SK-N-SH treated with all-trans-retinoic acid at 6 μM for 48 hours (cell line): ENCODE measurements around the gene FAM227B.

ENCODE experiments used
- ATAC-seq: fragments of 200-7000 bp; cut with Tn5 transposase; 3 replicates; pipeline ENCODE4 v1.9.1; 2020; ENCODE audit warnings: mild to moderate bottlenecking, moderate library complexity
- ARNTL ChIP-seq: fragments of 450-650 bp; formaldehyde crosslinking; IDR thresholded peaks from 2 replicates; pipeline ENCODE4 v1.5.0; 2020; ENCODE audit warnings: low read depth, mild to moderate bottlenecking, moderate library complexity, borderline replicate concordance
- BACH2 ChIP-seq: fragments of 250-450 bp; sonication (Bioruptor Pico); IDR thresholded peaks from 2 replicates; pipeline ENCODE4 v1.9.0; 2021; ENCODE audit warnings: mild to moderate bottlenecking, borderline replicate concordance
- CSDC2 ChIP-seq: fragments of 250-450 bp; sonication (Bioruptor Pico); IDR thresholded peaks from 2 replicates; pipeline ENCODE4 v1.5.0; 2020; ENCODE audit warnings: mild to moderate bottlenecking, moderate library complexity
- CSRNP3 ChIP-seq: fragments of 250-450 bp; sonication (Bioruptor Pico); IDR thresholded peaks from 2 replicates; pipeline ENCODE4 v1.5.1; 2021; ENCODE audit warnings: mild to moderate bottlenecking, moderate library complexity
- ESRRG ChIP-seq: fragments of 250-450 bp; sonication (Bioruptor Pico); IDR thresholded peaks from 2 replicates; pipeline ENCODE4 v1.6.1; 2021; ENCODE audit warnings: mild to moderate bottlenecking
- GLIS3 ChIP-seq: fragments of 250-450 bp; sonication (Bioruptor Pico); IDR thresholded peaks from 2 replicates; pipeline ENCODE4 v1.5.0; 2020; ENCODE audit warnings: mild to moderate bottlenecking, moderate library complexity
- ISL1 ChIP-seq: fragments of 250-450 bp; sonication (Bioruptor Pico); IDR thresholded peaks from 2 replicates; pipeline ENCODE4 v2.1.2; 2022; ENCODE audit warnings: mild to moderate bottlenecking, moderate library complexity
- OSR1 ChIP-seq: fragments of 250-450 bp; sonication (Bioruptor Pico); IDR thresholded peaks from 2 replicates; pipeline ENCODE4 v1.8.0; 2022; ENCODE audit warnings: moderate library complexity, mild to moderate bottlenecking, inconsistent platforms
- PATZ1 ChIP-seq: fragments of 250-450 bp; sonication (Bioruptor Pico); IDR thresholded peaks from 2 replicates; pipeline ENCODE4 v1.8.0; 2020; ENCODE audit warnings: mild to moderate bottlenecking, moderate library complexity, borderline replicate concordance
- POU6F1 ChIP-seq: fragments of 250-450 bp; sonication (Bioruptor Pico); IDR thresholded peaks from 2 replicates; pipeline ENCODE4 v1.8.0; 2021; ENCODE audit warnings: low read depth, mild to moderate bottlenecking, moderate library complexity, borderline replicate concordance
- PPARA ChIP-seq: fragments of 250-450 bp; sonication (Bioruptor Pico); IDR thresholded peaks from 2 replicates; pipeline ENCODE4 v1.5.0; 2020; ENCODE audit warnings: mild to moderate bottlenecking, borderline replicate concordance
- RARB ChIP-seq: fragments of 250-450 bp; sonication (Bioruptor Pico); IDR thresholded peaks from 2 replicates; pipeline ENCODE4 v1.8.0; 2021; ENCODE audit warnings: mild to moderate bottlenecking, moderate library complexity
- SNAI2 ChIP-seq: fragments of 250-450 bp; sonication (Bioruptor Pico); IDR thresholded peaks from 2 replicates; pipeline ENCODE4 v1.5.0; 2020; ENCODE audit warnings: mild to moderate bottlenecking, moderate library complexity
- TCF4 ChIP-seq: fragments of 250-450 bp; sonication (Bioruptor Pico); IDR thresholded peaks from 2 replicates; pipeline ENCODE4 v1.8.0; 2021; ENCODE audit warnings: mild to moderate bottlenecking, moderate library complexity, borderline replicate concordance
- TOX ChIP-seq: fragments of 250-450 bp; sonication (Bioruptor Pico); IDR thresholded peaks from 2 replicates; pipeline ENCODE4 v1.8.0; 2021; ENCODE audit warnings: mild to moderate bottlenecking, moderate library complexity, borderline replicate concordance
- ZC3H10 ChIP-seq: fragments of 250-450 bp; sonication (Bioruptor Pico); IDR thresholded peaks from 2 replicates; pipeline ENCODE4 v1.5.1; 2021; ENCODE audit warnings: mild to moderate bottlenecking, moderate library complexity
- ZFP3 ChIP-seq: fragments of 250-450 bp; sonication (Bioruptor Pico); IDR thresholded peaks from 2 replicates; pipeline ENCODE4 v1.5.0; 2020; ENCODE audit warnings: mild to moderate bottlenecking, moderate library complexity
- ZFP30 ChIP-seq: fragments of 450-650 bp; formaldehyde crosslinking; IDR thresholded peaks from 2 replicates; pipeline ENCODE4 v1.5.0; 2022; ENCODE audit warnings: mild to moderate bottlenecking, moderate library complexity
- ZNF565 ChIP-seq: fragments of 450-650 bp; formaldehyde crosslinking; conservative IDR thresholded peaks from 2 replicates; pipeline ENCODE4 v1.5.0; 2020; ENCODE audit warnings: low read depth, mild to moderate bottlenecking, moderate library complexity
- ZNF70 ChIP-seq: fragments of 450-650 bp; formaldehyde crosslinking; IDR thresholded peaks from 2 replicates; pipeline ENCODE4 v1.5.0; 2020; ENCODE audit warnings: mild to moderate bottlenecking, moderate library complexity
- ZNF8 ChIP-seq: fragments of 450-650 bp; formaldehyde crosslinking; IDR thresholded peaks from 2 replicates; pipeline ENCODE4 v1.5.0; 2020; ENCODE audit warnings: mild to moderate bottlenecking, moderate library complexity
- TF ChIP-seq, protein P1 (sequence below): fragments of 250-450 bp; sonication (Bioruptor Pico); IDR thresholded peaks from 2 replicates; pipeline ENCODE4 v1.5.0; 2020; ENCODE audit warnings: mild to moderate bottlenecking, moderate library complexity
- TF ChIP-seq, protein P2 (sequence below): fragments of 250-450 bp; sonication (Bioruptor Pico); IDR thresholded peaks from 2 replicates; pipeline ENCODE4 v1.5.1; 2020; ENCODE audit warnings: low read depth, mild to moderate bottlenecking, moderate library complexity

Gene FAM227B

DNA sequence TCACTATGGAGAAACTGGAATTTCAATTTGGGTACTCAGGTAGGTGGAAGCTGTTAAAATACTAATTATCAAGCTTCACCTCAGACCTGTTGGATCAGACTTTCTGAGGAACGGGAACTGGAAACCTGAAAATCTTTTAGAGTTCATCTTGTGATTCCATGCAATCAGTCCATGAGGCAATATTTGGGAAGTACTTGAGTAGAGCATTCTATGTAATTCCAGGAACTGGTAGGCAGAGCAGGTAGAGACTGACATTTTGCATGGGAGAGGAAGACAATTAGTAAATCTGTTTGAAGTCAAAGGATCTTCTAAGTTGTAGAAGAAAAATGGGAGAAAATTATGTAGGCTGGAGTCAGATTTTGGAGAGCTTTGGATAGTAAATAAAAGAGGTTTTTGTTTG, 154.5 kb downstream of the FAM227B start (continued):
- TF ChIP-seq, protein P1, sequence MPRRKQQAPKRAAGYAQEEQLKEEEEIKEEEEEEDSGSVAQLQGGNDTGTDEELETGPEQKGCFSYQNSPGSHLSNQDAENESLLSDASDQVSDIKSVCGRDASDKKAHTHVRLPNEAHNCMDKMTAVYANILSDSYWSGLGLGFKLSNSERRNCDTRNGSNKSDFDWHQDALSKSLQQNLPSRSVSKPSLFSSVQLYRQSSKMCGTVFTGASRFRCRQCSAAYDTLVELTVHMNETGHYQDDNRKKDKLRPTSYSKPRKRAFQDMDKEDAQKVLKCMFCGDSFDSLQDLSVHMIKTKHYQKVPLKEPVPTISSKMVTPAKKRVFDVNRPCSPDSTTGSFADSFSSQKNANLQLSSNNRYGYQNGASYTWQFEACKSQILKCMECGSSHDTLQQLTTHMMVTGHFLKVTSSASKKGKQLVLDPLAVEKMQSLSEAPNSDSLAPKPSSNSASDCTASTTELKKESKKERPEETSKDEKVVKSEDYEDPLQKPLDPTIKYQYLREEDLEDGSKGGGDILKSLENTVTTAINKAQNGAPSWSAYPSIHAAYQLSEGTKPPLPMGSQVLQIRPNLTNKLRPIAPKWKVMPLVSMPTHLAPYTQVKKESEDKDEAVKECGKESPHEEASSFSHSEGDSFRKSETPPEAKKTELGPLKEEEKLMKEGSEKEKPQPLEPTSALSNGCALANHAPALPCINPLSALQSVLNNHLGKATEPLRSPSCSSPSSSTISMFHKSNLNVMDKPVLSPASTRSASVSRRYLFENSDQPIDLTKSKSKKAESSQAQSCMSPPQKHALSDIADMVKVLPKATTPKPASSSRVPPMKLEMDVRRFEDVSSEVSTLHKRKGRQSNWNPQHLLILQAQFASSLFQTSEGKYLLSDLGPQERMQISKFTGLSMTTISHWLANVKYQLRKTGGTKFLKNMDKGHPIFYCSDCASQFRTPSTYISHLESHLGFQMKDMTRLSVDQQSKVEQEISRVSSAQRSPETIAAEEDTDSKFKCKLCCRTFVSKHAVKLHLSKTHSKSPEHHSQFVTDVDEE (CRISPR knock-in tag) = no peak
- TF ChIP-seq TOX (CRISPR knock-in tag) (no peak), SNAI2 (CRISPR knock-in tag) (no peak), ZC3H10 (CRISPR knock-in tag) (no peak), ZFP30 (CRISPR knock-in tag) (no peak), ZNF8 (no peak), ZFP3 (CRISPR knock-in tag) (no peak), CSDC2 (no peak), BACH2 (CRISPR knock-in tag) (no peak)

- no peak for ATAC-seq
- TF ChIP-seq ZNF8 (no peak), ARNTL (CRISPR knock-in tag) (0 out of 2 replicates have a peak, but pooled peaks have one; percentile 36), GLIS3 (CRISPR knock-in tag) (peak; percentile 87; the same call in 1 of the 2 replicates), ZFP30 (CRISPR knock-in tag) (no peak), PATZ1 (CRISPR knock-in tag) (no peak), ZFP3 (CRISPR knock-in tag) (no peak), ZNF70 (0 out of 2 replicates have a peak, but pooled peaks have one; percentile 35), RARB (CRISPR knock-in tag) (no peak), PPARA (CRISPR knock-in tag) (no peak), OSR1 (CRISPR knock-in tag) (no peak), SNAI2 (CRISPR knock-in tag) (peak; percentile 69; the same call in 1 of the 2 replicates), ISL1 (peak; percentile 78), ZC3H10 (CRISPR knock-in tag) (no peak), TCF4 (CRISPR knock-in tag) (peak; percentile 100), CSDC2 (no peak), BACH2 (CRISPR knock-in tag) (no peak), POU6F1 (no peak), CSRNP3 (peak; percentile 94), ESRRG (CRISPR knock-in tag) (0 out of 2 replicates have a peak, but pooled peaks have one; percentile 41), TOX (CRISPR knock-in tag) (no peak), ZNF565 (CRISPR knock-in tag) (no peak)
- TF ChIP-seq, protein P1 (CRISPR knock-in tag) = peak; percentile 100
- TF ChIP-seq, protein P2, sequence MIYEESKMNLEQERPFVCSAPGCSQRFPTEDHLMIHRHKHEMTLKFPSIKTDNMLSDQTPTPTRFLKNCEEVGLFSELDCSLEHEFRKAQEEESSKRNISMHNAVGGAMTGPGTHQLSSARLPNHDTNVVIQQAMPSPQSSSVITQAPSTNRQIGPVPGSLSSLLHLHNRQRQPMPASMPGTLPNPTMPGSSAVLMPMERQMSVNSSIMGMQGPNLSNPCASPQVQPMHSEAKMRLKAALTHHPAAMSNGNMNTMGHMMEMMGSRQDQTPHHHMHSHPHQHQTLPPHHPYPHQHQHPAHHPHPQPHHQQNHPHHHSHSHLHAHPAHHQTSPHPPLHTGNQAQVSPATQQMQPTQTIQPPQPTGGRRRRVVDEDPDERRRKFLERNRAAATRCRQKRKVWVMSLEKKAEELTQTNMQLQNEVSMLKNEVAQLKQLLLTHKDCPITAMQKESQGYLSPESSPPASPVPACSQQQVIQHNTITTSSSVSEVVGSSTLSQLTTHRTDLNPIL = peak; percentile 61; the same call in 1 of the 2 replicates
These were observed 156.1 kb downstream of the FAM227B start for GRCh38 chr15:49464522-49464921.
